ENCODE data around the gene GPR156. TPM values are rescaled to one million over a fixed set of nuclear protein-coding genes. Genes with fewer than 3 reads are reported as not detected.

The GPR156 gene
- total RNA-seq, 2 experiments from 2014 or later = 0.10 TPM; not detected in 1

DNA sequence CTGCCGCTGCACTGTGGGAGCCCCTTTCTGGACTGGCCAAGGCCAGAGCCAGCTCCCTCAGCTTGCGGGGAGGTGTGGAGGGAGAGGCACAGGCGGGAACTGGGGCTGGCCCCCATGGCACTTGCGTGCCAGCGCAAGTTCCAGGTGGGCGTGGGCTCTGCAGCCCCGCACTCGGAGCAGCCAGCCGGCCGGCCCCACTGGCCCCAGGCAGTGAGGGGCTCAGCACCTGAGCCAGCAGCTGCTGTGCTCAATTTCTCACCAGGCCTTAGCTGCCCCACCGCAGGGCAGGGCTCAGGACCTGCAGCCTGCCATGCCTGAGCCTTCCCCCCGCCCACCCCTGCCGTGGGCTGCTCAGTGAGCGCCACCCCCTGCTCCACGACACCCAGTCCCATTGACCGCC lies 4.6 kb upstream of the GPR156 start:
- H3K36me3 Mint-ChIP-seq = peaks cover 2% of the 10 kb centered on the region
- H3K4me1 Mint-ChIP-seq = peaks cover 8% of the 10 kb centered on the region
- H3K4me3 Mint-ChIP-seq = no peak overlapping the region
- peaks cover 50% of the 10 kb centered on the region for H3K27me3 Mint-ChIP-seq
- no peak for DNase-seq
- H3K9me3 Mint-ChIP-seq = peaks cover 15% of the 10 kb centered on the region
- H3K27ac Mint-ChIP-seq = no peak overlapping the region

DNA sequence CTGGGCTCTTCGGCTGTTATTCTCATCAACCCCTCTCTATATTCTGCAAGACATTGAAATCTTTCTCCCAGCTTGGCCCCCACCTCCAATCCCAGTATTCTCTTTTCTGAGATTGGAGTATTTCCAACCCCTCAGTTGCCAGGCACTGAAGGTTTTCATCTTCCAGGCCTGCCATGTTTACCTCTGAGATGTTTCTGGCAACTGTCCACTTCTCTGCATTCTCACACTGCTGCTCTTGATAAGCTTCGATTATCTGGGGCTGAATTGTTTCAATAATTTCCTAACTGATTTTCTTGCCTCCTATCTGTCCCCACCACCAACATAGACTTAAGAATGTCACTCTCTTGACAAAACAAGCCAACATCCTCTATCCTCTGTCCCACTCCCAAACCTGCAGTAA lies 1.4 kb upstream of the GPR156 start:
- Mint-ChIP-seq H3K4me3 (no peak overlapping the region), H3K27me3 (peaks cover 68% of the 10 kb centered on the region), H3K9me3 (peaks cover 3% of the 10 kb centered on the region)

DNA sequence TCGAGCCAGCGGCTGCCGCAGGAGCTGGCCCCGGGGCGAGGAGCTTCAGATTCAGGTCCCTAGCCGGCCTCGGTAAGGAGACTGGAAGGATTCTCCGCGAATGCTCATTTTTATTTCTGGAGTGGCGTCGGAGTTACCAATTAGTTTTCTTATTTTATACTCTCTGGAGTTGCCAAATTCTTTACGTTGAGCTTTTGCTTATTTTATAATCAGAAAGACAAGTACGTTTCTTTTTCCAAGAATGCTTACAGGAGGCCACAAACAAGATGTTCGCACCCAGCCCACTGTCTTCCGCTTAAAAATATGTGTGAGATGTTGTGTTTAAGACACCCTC lies 453 bp upstream of the GPR156 start:
- H3K4me1 Mint-ChIP-seq = peaks cover 9% of the 10 kb centered on the region
- no peak for DNase-seq

More for the DNA sequence above, 1.4 kb upstream of the GPR156 start:
- Mint-ChIP-seq H3K36me3 (peaks cover 2% of the 10 kb centered on the region), H3K27ac (no peak overlapping the region), H3K4me1 (peaks cover 9% of the 10 kb centered on the region)
- DNase-seq = no peak

DNA sequence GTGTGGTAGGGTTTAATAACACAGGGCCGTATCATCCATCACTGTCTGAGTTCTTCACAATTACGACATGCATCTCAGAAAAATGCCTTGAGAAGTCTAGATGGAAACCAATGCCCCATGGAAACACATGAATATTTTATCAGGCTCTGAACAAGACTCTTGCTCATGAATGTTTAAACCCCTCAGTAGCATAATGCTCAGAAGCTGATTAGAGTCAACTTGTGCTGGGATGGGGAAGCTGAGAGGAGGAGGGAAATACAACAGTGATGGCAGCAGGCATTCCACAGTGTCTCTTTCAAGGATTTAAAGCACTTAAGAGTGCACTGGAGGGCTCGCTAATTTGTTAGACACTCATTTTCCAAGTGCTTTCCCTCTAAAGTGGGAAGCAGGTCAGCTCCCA lies 3.8 kb downstream of the GPR156 start:
- DNase-seq = no peak
- Mint-ChIP-seq H3K27ac (no peak overlapping the region), H3K4me1 (peaks cover 7% of the 10 kb centered on the region), H3K4me3 (no peak overlapping the region), H3K9me3 (no peaks in the 10 kb centered on the region), H3K27me3 (peaks cover 64% of the 10 kb centered on the region), H3K36me3 (no peaks in the 10 kb centered on the region)

More for the DNA sequence above, 453 bp upstream of the GPR156 start:
- no peak overlapping the region for H3K27ac Mint-ChIP-seq
- H3K27me3 Mint-ChIP-seq = peaks cover 66% of the 10 kb centered on the region
- no peak overlapping the region for H3K4me3 Mint-ChIP-seq
- H3K9me3 Mint-ChIP-seq = no peaks in the 10 kb centered on the region
- no peaks in the 10 kb centered on the region for H3K36me3 Mint-ChIP-seq

DNA sequence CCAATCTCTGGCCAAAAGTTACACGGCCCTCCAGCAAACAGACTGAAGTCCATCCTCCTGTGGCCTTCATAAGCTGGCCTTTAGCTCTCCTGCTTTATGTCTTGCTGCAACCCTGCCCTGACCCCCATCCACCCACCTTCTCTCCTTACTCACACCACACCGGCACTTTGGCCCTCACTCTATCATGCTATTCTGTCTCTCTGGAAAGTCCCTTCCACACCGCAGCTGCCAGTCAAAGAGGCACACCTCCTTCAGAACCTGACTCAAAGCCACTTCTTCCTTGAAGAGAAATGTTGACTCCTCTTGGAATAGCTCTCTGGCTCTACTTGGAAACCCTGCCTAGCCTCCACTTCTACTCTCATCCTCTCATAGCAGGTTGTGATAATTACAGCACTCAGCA lies 4.5 kb downstream of the GPR156 start:
- peaks cover 58% of the 10 kb centered on the region for H3K27me3 Mint-ChIP-seq
- no peaks in the 10 kb centered on the region for H3K36me3 Mint-ChIP-seq
- no peak overlapping the region for H3K27ac Mint-ChIP-seq
- DNase-seq = no peak
- H3K9me3 Mint-ChIP-seq = no peaks in the 10 kb centered on the region
- H3K4me1 Mint-ChIP-seq = peaks cover 2% of the 10 kb centered on the region
- H3K4me3 Mint-ChIP-seq = no peak overlapping the region

DNA sequence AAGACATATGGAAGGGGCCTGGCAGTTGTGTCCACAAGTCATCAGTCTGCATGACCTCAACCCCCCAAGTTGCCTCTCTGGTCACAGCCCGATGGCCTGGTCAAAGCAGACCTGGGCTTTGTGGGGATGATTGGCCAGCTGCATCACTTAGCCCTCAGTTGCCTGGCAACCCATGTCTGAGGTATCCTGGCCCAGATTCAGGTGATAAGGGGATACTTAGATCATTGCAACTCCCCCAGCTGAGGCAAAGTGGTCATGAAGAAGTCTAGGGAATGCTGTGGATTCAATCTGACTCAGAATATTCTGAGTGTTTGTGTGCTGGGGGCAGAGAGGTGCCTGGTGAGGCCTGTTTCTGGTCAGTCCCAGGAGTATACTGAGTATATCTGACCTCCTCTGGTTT lies 5.0 kb downstream of the GPR156 start:
- Mint-ChIP-seq H3K4me1 (peaks cover 2% of the 10 kb centered on the region), H3K27ac (no peak overlapping the region), H3K27me3 (peaks cover 59% of the 10 kb centered on the region)

DNA sequence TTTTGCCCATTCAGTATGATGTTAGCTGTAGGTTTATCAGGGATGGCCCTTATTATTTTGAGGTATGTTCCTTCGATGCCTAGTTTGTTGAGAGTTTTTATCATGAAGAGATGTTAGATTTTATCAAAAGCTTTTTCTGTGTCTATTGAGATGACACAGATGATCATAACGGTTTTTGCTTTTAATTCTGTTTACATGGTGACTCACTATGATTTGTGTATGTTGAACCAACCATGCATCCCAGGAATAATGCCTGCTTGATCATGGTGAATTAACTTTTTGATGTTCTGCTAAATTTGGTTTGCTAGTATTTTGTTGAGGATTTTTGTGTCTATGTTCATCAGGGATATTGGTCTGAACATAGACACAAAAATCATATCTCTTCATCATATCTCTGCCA lies 8.3 kb downstream of the GPR156 start:
- Mint-ChIP-seq H3K4me3 (no peak overlapping the region), H3K36me3 (no peaks in the 10 kb centered on the region), H3K9me3 (no peaks in the 10 kb centered on the region), H3K4me1 (no peaks in the 10 kb centered on the region), H3K27me3 (peaks cover 37% of the 10 kb centered on the region), H3K27ac (no peak overlapping the region)
- DNase-seq = no peak

More for the DNA sequence above, 5.0 kb downstream of the GPR156 start:
- Mint-ChIP-seq H3K4me3 (no peak overlapping the region), H3K36me3 (no peaks in the 10 kb centered on the region), H3K9me3 (no peaks in the 10 kb centered on the region)
- DNase-seq = no peak

DNA sequence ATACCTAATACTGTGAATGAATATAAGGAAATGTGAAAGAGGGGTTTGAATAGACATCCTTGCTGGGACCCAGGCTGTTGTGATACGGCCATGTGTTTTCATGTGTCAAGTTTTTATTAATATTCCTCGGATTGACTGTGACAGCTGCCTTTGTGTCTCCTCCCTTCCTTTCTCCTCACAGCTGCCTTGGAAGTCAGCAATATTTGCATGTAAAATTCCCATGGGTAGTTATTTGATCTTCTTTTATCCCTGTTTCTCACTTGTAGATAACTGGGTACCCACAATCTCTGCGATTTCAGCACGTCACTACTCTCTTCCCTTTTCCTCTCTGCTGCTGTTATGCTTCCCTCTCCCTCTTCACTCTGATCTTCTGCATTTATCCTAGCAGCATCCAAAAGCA lies 9.4 kb downstream of the GPR156 start:
- no peak overlapping the region for H3K27ac Mint-ChIP-seq
- no peaks in the 10 kb centered on the region for H3K9me3 Mint-ChIP-seq
- H3K4me3 Mint-ChIP-seq = no peak overlapping the region
- no peaks in the 10 kb centered on the region for H3K36me3 Mint-ChIP-seq
- no peaks in the 10 kb centered on the region for H3K4me1 Mint-ChIP-seq
- peaks cover 33% of the 10 kb centered on the region for H3K27me3 Mint-ChIP-seq
- no peak for DNase-seq

DNA sequence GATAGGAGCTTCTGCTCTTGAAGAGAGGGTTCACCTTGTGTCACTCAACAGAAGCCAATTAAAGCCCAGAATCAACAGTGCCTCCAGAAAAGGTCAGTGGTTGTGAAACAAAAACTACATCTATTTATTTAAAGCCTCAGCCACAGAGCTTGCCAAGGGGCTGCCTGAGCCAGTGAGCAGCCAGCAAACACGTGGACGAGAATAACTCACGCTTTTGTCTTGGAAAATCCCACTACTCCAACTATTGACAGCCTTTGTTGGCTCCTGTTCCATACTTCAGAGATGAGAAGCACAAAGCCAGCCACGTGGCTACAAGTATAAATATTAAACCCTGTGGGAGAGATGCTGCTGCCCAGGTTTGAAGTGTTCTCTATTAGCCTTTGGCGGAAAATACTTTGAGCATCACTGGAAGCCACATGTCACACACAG lies 10.3 kb downstream of the GPR156 start:
- Mint-ChIP-seq H3K4me3 (no peak overlapping the region), H3K9me3 (no peaks in the 10 kb centered on the region), H3K36me3 (no peaks in the 10 kb centered on the region), H3K27ac (no peak overlapping the region), H3K27me3 (peaks cover 33% of the 10 kb centered on the region), H3K4me1 (no peaks in the 10 kb centered on the region)
- no peak for DNase-seq

DNA sequence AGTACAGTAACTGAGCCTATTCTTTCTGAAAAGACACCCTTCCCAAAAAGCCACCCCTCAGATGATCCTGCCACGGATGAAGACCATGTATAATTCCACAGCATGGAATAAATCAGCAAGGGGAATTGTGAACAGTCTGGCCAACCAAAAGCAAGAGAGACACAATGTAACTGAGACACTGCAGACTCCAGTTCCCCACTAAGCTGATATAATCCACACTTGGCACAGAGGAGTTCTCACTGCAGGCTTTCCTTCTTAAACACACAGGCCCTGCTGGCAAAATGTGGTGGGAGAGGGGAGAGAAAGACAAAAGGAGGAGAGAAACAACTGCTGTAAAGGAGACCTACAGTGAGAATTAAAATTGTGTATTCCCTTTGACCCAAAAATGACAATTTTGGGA lies 12.7 kb downstream of the GPR156 start:
- DNase-seq = no peak
- Mint-ChIP-seq H3K27me3 (peaks cover 18% of the 10 kb centered on the region), H3K27ac (no peak overlapping the region), H3K9me3 (no peaks in the 10 kb centered on the region), H3K4me3 (no peak overlapping the region), H3K36me3 (no peaks in the 10 kb centered on the region), H3K4me1 (no peaks in the 10 kb centered on the region)

DNA sequence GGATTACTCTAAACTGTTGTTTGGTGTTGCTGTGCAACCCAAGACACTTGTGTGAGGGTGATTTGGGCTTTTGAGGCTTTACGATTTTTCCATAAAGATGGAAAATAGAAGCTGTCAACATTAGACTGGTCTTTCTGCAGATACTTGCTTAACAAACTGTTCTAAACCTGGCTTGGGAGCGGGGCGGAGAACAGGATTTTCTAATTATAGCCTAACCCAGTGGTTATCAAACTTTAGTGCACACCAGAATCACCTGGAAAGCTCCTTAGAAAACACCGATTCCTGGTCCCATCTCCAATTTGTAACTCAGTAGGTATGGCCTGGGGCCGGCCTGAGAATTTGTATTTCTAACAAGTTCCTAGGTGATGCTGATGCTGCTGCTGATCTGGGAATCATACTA lies 19.0 kb downstream of the GPR156 start:
- H3K36me3 Mint-ChIP-seq = no peaks in the 10 kb centered on the region
- H3K4me3 Mint-ChIP-seq = no peak overlapping the region
- H3K4me1 Mint-ChIP-seq = no peaks in the 10 kb centered on the region

DNA sequence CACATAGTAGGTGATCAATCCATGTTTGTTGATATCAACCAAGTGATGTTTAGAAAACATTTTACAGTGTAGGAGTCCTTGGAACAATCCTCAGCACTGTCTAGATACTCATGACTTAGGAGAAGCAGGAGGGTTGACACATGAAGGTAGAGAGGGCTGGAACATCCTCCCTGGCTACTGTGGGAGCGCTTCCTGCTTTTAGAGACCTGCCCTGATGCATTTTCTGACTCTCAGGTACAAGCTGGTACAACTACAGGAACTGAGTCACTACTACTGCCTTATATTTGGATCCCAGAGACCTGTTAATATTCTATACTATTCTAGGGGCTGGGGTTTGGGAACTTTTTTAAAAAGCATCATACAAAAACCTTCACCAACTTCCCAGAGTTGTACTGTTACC lies 20.1 kb downstream of the GPR156 start:
- no peak for DNase-seq
- no peak overlapping the region for H3K4me3 Mint-ChIP-seq
- H3K27ac Mint-ChIP-seq = no peak overlapping the region
- no peaks in the 10 kb centered on the region for H3K4me1 Mint-ChIP-seq
- no peaks in the 10 kb centered on the region for H3K9me3 Mint-ChIP-seq
- peaks cover 8% of the 10 kb centered on the region for H3K27me3 Mint-ChIP-seq
- no peaks in the 10 kb centered on the region for H3K36me3 Mint-ChIP-seq

More for the DNA sequence above, 19.0 kb downstream of the GPR156 start:
- H3K9me3 Mint-ChIP-seq = no peaks in the 10 kb centered on the region
- no peak for DNase-seq
- no peak overlapping the region for H3K27ac Mint-ChIP-seq
- peaks cover 8% of the 10 kb centered on the region for H3K27me3 Mint-ChIP-seq

DNA sequence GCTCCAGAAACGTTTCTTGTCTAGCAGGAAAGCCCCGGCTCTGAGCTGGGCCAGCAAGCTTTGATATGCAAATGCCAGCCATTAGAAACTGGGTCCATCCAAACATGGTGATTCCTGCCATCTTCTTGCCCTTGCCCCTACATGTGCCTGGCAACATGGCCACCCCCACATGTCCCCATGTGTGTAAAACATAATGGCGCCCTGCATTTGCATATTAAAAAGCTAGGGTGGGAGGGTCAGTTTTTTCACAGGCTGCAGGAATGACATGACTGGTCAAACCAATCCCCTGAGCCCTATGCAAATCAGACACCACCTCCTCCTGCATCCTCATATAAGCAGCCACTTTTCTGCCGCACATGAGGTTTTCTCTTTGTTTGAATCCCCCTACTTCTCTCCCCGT lies 21.2 kb downstream of the GPR156 start:
- no peak for DNase-seq
- no peak overlapping the region for H3K27ac Mint-ChIP-seq
- H3K27me3 Mint-ChIP-seq = peaks cover 8% of the 10 kb centered on the region
- H3K4me1 Mint-ChIP-seq = no peaks in the 10 kb centered on the region
- H3K4me3 Mint-ChIP-seq = no peak overlapping the region
- no peaks in the 10 kb centered on the region for H3K9me3 Mint-ChIP-seq
- no peaks in the 10 kb centered on the region for H3K36me3 Mint-ChIP-seq

DNA sequence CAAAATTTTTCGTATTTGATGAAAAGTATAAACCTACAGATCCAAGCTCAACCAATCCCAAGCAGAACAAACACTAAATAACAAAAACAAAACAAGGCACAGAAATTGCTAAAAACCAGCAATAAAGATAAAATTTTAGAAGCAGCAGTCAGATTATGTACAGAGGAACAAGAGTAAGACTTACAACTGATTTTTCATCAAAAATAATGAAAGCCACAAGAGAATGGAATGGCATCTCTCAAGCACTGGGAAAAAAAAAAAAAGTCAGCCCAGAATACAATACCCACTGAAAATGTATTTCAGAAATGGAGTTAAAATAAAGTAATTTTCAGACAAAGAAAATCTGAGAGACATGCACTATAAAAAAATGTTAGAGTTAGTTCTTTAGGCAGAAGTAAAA lies 27.0 kb downstream of the GPR156 start:
- H3K36me3 Mint-ChIP-seq = peaks cover 3% of the 10 kb centered on the region
- H3K4me3 Mint-ChIP-seq = no peak overlapping the region
- H3K27me3 Mint-ChIP-seq = no peaks in the 10 kb centered on the region
- no peak overlapping the region for H3K27ac Mint-ChIP-seq
- peaks cover 19% of the 10 kb centered on the region for H3K9me3 Mint-ChIP-seq
- no peaks in the 10 kb centered on the region for H3K4me1 Mint-ChIP-seq
- DNase-seq = no peak

DNA sequence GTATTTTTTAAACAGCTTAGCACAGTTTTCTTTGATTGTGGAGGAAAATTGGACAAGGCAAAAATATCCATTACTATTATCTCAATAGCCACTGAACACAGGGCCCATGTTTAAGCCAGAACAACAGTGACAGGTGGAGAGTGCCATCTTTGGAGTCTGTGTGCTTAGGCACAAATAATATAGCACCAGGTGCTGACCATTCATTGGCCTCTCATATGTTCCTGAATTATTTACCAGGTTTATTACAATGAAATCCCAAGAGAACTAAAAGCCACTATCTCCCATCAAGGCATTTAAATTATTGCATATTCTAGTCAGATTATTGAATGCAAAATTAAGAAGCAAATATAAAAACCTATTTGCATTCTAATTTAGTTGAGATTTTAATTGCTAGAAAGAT lies 39.6 kb downstream of the GPR156 start:
- no peaks in the 10 kb centered on the region for H3K36me3 Mint-ChIP-seq

DNA sequence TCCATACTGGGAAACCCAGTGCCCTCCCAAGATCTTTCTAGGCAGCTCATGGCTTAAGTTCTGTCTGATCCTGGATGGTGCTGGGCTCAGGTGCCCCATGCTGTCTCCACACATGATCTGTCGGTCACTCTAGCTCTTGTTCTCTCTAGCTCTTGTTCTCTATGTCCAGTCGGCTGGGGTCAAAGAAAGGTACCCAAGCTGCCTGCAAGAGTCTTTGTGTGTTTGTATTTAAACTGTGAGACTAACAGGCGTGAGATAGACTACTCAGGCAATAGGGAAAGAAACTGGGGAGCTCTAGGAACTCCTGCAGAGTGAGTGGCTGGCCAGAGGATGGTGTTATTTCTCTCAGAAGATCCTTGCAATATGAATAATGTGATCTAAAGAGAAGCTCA lies 40.2 kb downstream of the GPR156 start:
- Mint-ChIP-seq H3K27me3 (peaks cover 21% of the 10 kb centered on the region), H3K27ac (no peak overlapping the region), H3K36me3 (no peaks in the 10 kb centered on the region), H3K9me3 (no peaks in the 10 kb centered on the region), H3K4me3 (no peak overlapping the region), H3K4me1 (no peaks in the 10 kb centered on the region)
- DNase-seq = no peak

More for the DNA sequence above, 39.6 kb downstream of the GPR156 start:
- H3K27ac Mint-ChIP-seq = no peak overlapping the region
- no peaks in the 10 kb centered on the region for H3K9me3 Mint-ChIP-seq
- no peak overlapping the region for H3K4me3 Mint-ChIP-seq
- no peak for DNase-seq
- peaks cover 21% of the 10 kb centered on the region for H3K27me3 Mint-ChIP-seq
- no peaks in the 10 kb centered on the region for H3K4me1 Mint-ChIP-seq

DNA sequence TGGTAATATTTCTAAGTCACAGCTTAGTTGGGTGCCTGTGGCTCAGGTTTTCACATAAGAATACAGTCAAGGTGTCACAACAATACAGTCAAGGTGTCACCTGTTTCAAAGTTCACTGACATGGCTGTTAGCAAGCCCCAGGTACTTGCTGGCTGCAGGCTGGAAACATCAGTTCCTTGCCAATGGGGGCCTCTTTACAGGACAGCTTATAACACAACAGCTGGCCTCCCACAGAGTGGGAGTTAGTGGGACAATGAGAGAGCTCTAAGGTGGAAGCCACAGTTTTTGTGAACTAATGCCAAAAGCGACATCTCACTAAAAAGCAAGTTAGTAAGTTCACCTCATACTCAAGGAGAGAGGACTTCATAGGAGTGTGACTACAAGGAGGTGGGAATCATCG lies 45.4 kb downstream of the GPR156 start:
- Mint-ChIP-seq H3K4me1 (no peaks in the 10 kb centered on the region), H3K4me3 (no peak overlapping the region), H3K36me3 (no peaks in the 10 kb centered on the region), H3K9me3 (peaks cover 1% of the 10 kb centered on the region), H3K27ac (no peak overlapping the region), H3K27me3 (peaks cover 27% of the 10 kb centered on the region)
- no peak for DNase-seq

All from activated naive CD8-positive, alpha-beta T cell treated with anti-CD3 and anti-CD28 coated beads for 36 hours (primary cell).